C4-2B (cell line): ENCODE data around the gene GALNTL6.

Source experiments
- CTCF ChIP-seq: fragments of 450-650 bp; conservative IDR thresholded peaks from 2 replicates; pipeline ENCODE4 v1.5.1; 2017; ENCODE audit warnings: mild to moderate bottlenecking
- ZFX ChIP-seq: fragments of 450-650 bp; IDR thresholded peaks from 2 replicates; pipeline ENCODE4 v1.6.1; 2017

GRCh38 chr4:172104539-172104938 lies 291.3 kb downstream of the GALNTL6 start:
- TF ChIP-seq CTCF, result no peak
- TF ChIP-seq ZFX, result no peak
